Fibroblast of lung (primary cell): ENCODE data around the gene IL36B.

ENCODE experiments used
- CTCF ChIP-seq, 2 donors: IDR thresholded peaks in 1 of 2; conservative IDR thresholded peaks in 1 of 2; 1 replicate in 1 of 2; 2 replicates in 1 of 2; pipeline ENCODE4 v1.5.1; 2011 to 2012; ENCODE audit warnings: low read length in 2 of 2, control low read depth in 1 of 2, inconsistent platforms in 1 of 2, low read depth in 1 of 2, mild to moderate bottlenecking in 1 of 2
- EZH2 ChIP-seq: IDR thresholded peaks from 2 replicates; pipeline ENCODE4 v1.5.1; 2012; ENCODE audit warnings: low read length, control low read depth, mild to moderate bottlenecking; ENCODE audit errors: missing control alignments

GRCh38 chr2:113060396-113060795 lies 7.7 kb upstream of the IL36B start:
- TF ChIP-seq CTCF (conservative IDR thresholded peaks at IDR 0.05 in 1 of 2, IDR thresholded peaks at IDR 0.05 in 1 of 2; ENCODE audit: low read depth in 1 of 2, low read length in 2 of 2) = no peak
- TF ChIP-seq EZH2 = no peak
